Upper lobe of right lung (tissue), 1 donor: Measurements from ENCODE around the gene RXRA. TPM values are rescaled to one million over a fixed set of nuclear protein-coding genes. Genes with fewer than 3 reads are reported as not detected.

Experiments used
- ATAC-seq: fragments of 200-7000 bp; cut with Tn5 transposase; one replicate; pipeline ENCODE4 v1.9.1; 2020; ENCODE audit warnings: mild to moderate bottlenecking, moderate library complexity
- DNase-seq: peaks from one replicate; pipeline ENCODE4 v3.0.0-alpha.2; 2020
- H3K27ac ChIP-seq: fragments of 200-600 bp; one replicate; pipeline ENCODE4 v1.8.0; 2022
- H3K27me3 ChIP-seq: fragments of 200-600 bp; one replicate; pipeline ENCODE4 v1.8.0; 2022; ENCODE audit warnings: mild to moderate bottlenecking
- H3K36me3 ChIP-seq: fragments of 200-600 bp; one replicate; pipeline ENCODE4 v1.8.0; 2022
- H3K4me1 ChIP-seq: fragments of 200-600 bp; one replicate; pipeline ENCODE4 v1.8.0; 2022
- H3K4me3 ChIP-seq: fragments of 200-600 bp; one replicate; pipeline ENCODE4 v1.8.0; 2022; ENCODE audit warnings: mild to moderate bottlenecking
- H3K9me3 ChIP-seq: fragments of 200-600 bp; one replicate; pipeline ENCODE4 v1.8.0; 2022
- CTCF ChIP-seq: fragments of 200-600 bp; IDR thresholded peaks from one replicate; pipeline ENCODE4 v1.8.0; 2022; ENCODE audit warnings: antibody characterized with exemption
- intact Hi-C: fragments of 100-400 bp; cut with DNase I; formaldehyde crosslinking; loops from one replicate; pipeline ENCODE4 v1.11.0; 2022
- total RNA-seq: library from RNA; stranded (reverse); fragmentation: NEBNext Ultra II Directional; extraction: Animal tissue kit (Norgen Biotek cat#: 25700); gene quantifications from one replicate; pipeline ENCODE4 v1.2.1, GENCODE V29; 2021
- donor health status: DM: no; HTN: yes; CAD: no; lungs with severe emphysema.

The RXRA gene
- total RNA-seq, 1 donor from 2014 or later = 80.6 TPM

- DNase-seq (no peak), ATAC-seq (no peak)
- Histone ChIP-seq H3K4me3 (no peak overlapping the region), H3K4me1 (peaks cover 78% of the 10 kb centered on the region), H3K27me3 (no peaks in the 10 kb centered on the region), H3K27ac (no peak overlapping the region), H3K9me3 (no peaks in the 10 kb centered on the region), H3K36me3 (no peaks in the 10 kb centered on the region)
- intact Hi-C loops = no loop called here
- TF ChIP-seq CTCF = no peak
Measured at GRCh38 chr9:134369416-134370212, 43.4 kb downstream of the RXRA start.

GRCh38 chr9:134370213-134370492 lies 43.9 kb downstream of the RXRA start:
- Histone ChIP-seq H3K4me1 (peaks cover 78% of the 10 kb centered on the region), H3K9me3 (no peaks in the 10 kb centered on the region), H3K27me3 (no peaks in the 10 kb centered on the region), H3K4me3 (no peak overlapping the region), H3K36me3 (no peaks in the 10 kb centered on the region), H3K27ac (no peak overlapping the region)
- DNase-seq (no peak), ATAC-seq (no peak)
- intact Hi-C loops = no loop called here
- no peak for TF ChIP-seq CTCF

GRCh38 chr9:134370638-134371037 lies 44.4 kb downstream of the RXRA start:
- intact Hi-C loops = no loop called here
- H3K27ac ChIP-seq = peak overlapping the region; percentile 89
- H3K27me3 ChIP-seq = no peaks in the 10 kb centered on the region
- TF ChIP-seq CTCF = no peak
- H3K9me3 ChIP-seq = no peaks in the 10 kb centered on the region
- no peak overlapping the region for H3K4me3 ChIP-seq
- DNase-seq (no peak), ATAC-seq (no peak)
- H3K4me1 ChIP-seq = peaks cover 78% of the 10 kb centered on the region
- H3K36me3 ChIP-seq = no peaks in the 10 kb centered on the region

- Histone ChIP-seq H3K4me1 (peaks cover 78% of the 10 kb centered on the region), H3K27ac (peak overlapping the region; percentile 89), H3K9me3 (no peaks in the 10 kb centered on the region), H3K4me3 (no peak overlapping the region), H3K36me3 (no peaks in the 10 kb centered on the region), H3K27me3 (no peaks in the 10 kb centered on the region)
- intact Hi-C loops = no loop called here
- no peak for TF ChIP-seq CTCF
- DNase-seq (peak; percentile 93), ATAC-seq (peak; percentile 64)
Measured at GRCh38 chr9:134371731-134372130, 45.5 kb downstream of the RXRA start.

- peak; percentile 66 for ATAC-seq
- DNase-seq = peak; percentile 92
Measured at GRCh38 chr9:134372581-134373267, 46.5 kb downstream of the RXRA start.

More at GRCh38 chr9:134372581-134373267, 46.5 kb downstream of the RXRA start:
- no peaks in the 10 kb centered on the region for H3K36me3 ChIP-seq
- H3K27me3 ChIP-seq = no peaks in the 10 kb centered on the region
- H3K4me1 ChIP-seq = peaks cover 78% of the 10 kb centered on the region
- no peaks in the 10 kb centered on the region for H3K9me3 ChIP-seq
- H3K4me3 ChIP-seq = peak overlapping the region; percentile 27
- no peak for TF ChIP-seq CTCF
- H3K27ac ChIP-seq = peak overlapping the region; percentile 89
- intact Hi-C loops = no loop called here
